ENCODE measurements around the gene MIX23.

The MIX23 gene

GRCh38 chr3:122394173-122394572 lies 11.1 kb upstream of the MIX23 start:
- no peak overlapping the region for H3K14ac ChIP-seq (ENCODE audit: low read length)
- H3K23ac ChIP-seq (ENCODE audit: low read depth, low read length, poor library complexity) = no peak overlapping the region
- H3K9me3 ChIP-seq (replicated peaks in 1 of 2; ENCODE audit: control insufficient read depth in 2 of 2, insufficient read depth in 1 of 2, low read depth in 1 of 2, low read length in 2 of 2) = no peaks in the 10 kb centered on the region
- no peak overlapping the region for H2BK5ac ChIP-seq (ENCODE audit: low read length)
- no peak overlapping the region for H2BK12ac ChIP-seq (ENCODE audit: low read length)
- no peak overlapping the region for H4K91ac ChIP-seq (ENCODE audit: low read depth, low read length, poor library complexity)
- no peak overlapping the region for H3K4ac ChIP-seq (ENCODE audit: low read length)
- H3K9ac ChIP-seq (ENCODE audit: low read depth, low read length, poor library complexity) = peak overlapping the region; percentile 12
- H3K4me1 ChIP-seq (ENCODE audit: control insufficient read depth in 2 of 2, insufficient read depth in 1 of 2, low read depth in 1 of 2, low read length in 2 of 2) = peaks cover 0 to 2% of the 10 kb centered on the region in 2 donors
- no peak overlapping the region for H2AK5ac ChIP-seq (ENCODE audit: low read depth, low read length)
- peak overlapping the region; percentile 65 for H2AFZ ChIP-seq (ENCODE audit: low read length)
- no peak overlapping the region for H2BK15ac ChIP-seq (ENCODE audit: low read length)
- no peak overlapping the region for H3K4me2 ChIP-seq (ENCODE audit: insufficient read depth, low read length, poor library complexity, severe bottlenecking)
- H4K8ac ChIP-seq (ENCODE audit: low read depth, low read length) = no peak overlapping the region
- no peak overlapping the region for H2BK120ac ChIP-seq (ENCODE audit: low read depth, low read length)
- H3K4me3 ChIP-seq (ENCODE audit: low read length in 2 of 2) = no peak overlapping the region
- no peaks in the 10 kb centered on the region for H3K27me3 ChIP-seq (ENCODE audit: control insufficient read depth in 3 of 3, insufficient read depth in 3 of 3, low read depth in 1 of 3, low read length in 3 of 3)
- no peaks in the 10 kb centered on the region for H3K79me1 ChIP-seq (ENCODE audit: low read depth, low read length)
- WGBS, 2 donors (ENCODE audit: extremely low coverage in 2 of 2, insufficient read length in 2 of 2, insufficient replicate concordance in 1 of 2) = no CpG with 5 or more reads among the region's 1 CpG
- H3K18ac ChIP-seq (ENCODE audit: low read length) = no peak overlapping the region
- H3K27ac ChIP-seq (replicated peaks; ENCODE audit: low read length) = no peak overlapping the region
- H3K36me3 ChIP-seq (replicated peaks in 1 of 2; ENCODE audit: control insufficient read depth in 2 of 2, insufficient read depth in 2 of 2, low read length in 2 of 2) = no peaks in the 10 kb centered on the region
- DNase-seq (ENCODE audit: low spot score) = no peak

GRCh38 chr3:122392868-122393844 lies 10.1 kb upstream of the MIX23 start:
- no peaks in the 10 kb centered on the region for H3K79me1 ChIP-seq (ENCODE audit: low read depth, low read length)
- H3K36me3 ChIP-seq (replicated peaks in 1 of 2; ENCODE audit: control insufficient read depth in 2 of 2, insufficient read depth in 2 of 2, low read length in 2 of 2) = no peaks in the 10 kb centered on the region
- no peak overlapping the region for H2BK120ac ChIP-seq (ENCODE audit: low read depth, low read length)
- H2AK5ac ChIP-seq (ENCODE audit: low read depth, low read length) = no peak overlapping the region
- H3K4ac ChIP-seq (ENCODE audit: low read length) = no peak overlapping the region
- H4K91ac ChIP-seq (ENCODE audit: low read depth, low read length, poor library complexity) = no peak overlapping the region
- no peak overlapping the region for H3K4me3 ChIP-seq (ENCODE audit: low read length in 2 of 2)
- DNase-seq (ENCODE audit: low spot score) = peak; percentile 20
- H3K4me2 ChIP-seq (ENCODE audit: insufficient read depth, low read length, poor library complexity, severe bottlenecking) = no peak overlapping the region
- no peak overlapping the region for H2BK5ac ChIP-seq (ENCODE audit: low read length)
- H2BK15ac ChIP-seq (ENCODE audit: low read length) = no peak overlapping the region
- peaks cover 0 to 2% of the 10 kb centered on the region in 2 donors for H3K4me1 ChIP-seq (ENCODE audit: control insufficient read depth in 2 of 2, insufficient read depth in 1 of 2, low read depth in 1 of 2, low read length in 2 of 2)
- no peak overlapping the region for H3K9ac ChIP-seq (ENCODE audit: low read depth, low read length, poor library complexity)
- H2BK12ac ChIP-seq (ENCODE audit: low read length) = no peak overlapping the region
- no CpG with 5 or more reads among the region's 2 CpGs for WGBS, 2 donors (ENCODE audit: extremely low coverage in 2 of 2, insufficient read length in 2 of 2, insufficient replicate concordance in 1 of 2)
- H3K9me3 ChIP-seq (replicated peaks in 1 of 2; ENCODE audit: control insufficient read depth in 2 of 2, insufficient read depth in 1 of 2, low read depth in 1 of 2, low read length in 2 of 2) = no peaks in the 10 kb centered on the region
- no peak overlapping the region for H4K8ac ChIP-seq (ENCODE audit: low read depth, low read length)
- no peaks in the 10 kb centered on the region for H3K27me3 ChIP-seq (ENCODE audit: control insufficient read depth in 3 of 3, insufficient read depth in 3 of 3, low read depth in 1 of 3, low read length in 3 of 3)
- H3K14ac ChIP-seq (ENCODE audit: low read length) = no peak overlapping the region
- H3K23ac ChIP-seq (ENCODE audit: low read depth, low read length, poor library complexity) = no peak overlapping the region
- no peak overlapping the region for H3K27ac ChIP-seq (replicated peaks; ENCODE audit: low read length)
- peak overlapping the region; percentile 25 for H2AFZ ChIP-seq (ENCODE audit: low read length)
- H3K18ac ChIP-seq (ENCODE audit: low read length) = no peak overlapping the region

GRCh38 chr3:122391681-122392446 lies 8.8 kb upstream of the MIX23 start:
- Histone ChIP-seq H2BK5ac (ENCODE audit: low read length) (no peak overlapping the region), H3K9ac (ENCODE audit: low read depth, low read length, poor library complexity) (no peak overlapping the region), H3K23ac (ENCODE audit: low read depth, low read length, poor library complexity) (no peak overlapping the region), H2AFZ (ENCODE audit: low read length) (no peak overlapping the region), H2BK15ac (ENCODE audit: low read length) (no peak overlapping the region), H3K4me3 (ENCODE audit: low read length in 2 of 2) (no peak overlapping the region), H3K14ac (ENCODE audit: low read length) (no peak overlapping the region), H3K4me1 (ENCODE audit: control insufficient read depth in 2 of 2, insufficient read depth in 1 of 2, low read depth in 1 of 2, low read length in 2 of 2) (peaks cover 0 to 2% of the 10 kb centered on the region in 2 donors), H2BK120ac (ENCODE audit: low read depth, low read length) (no peak overlapping the region), H3K18ac (ENCODE audit: low read length) (no peak overlapping the region), H3K4me2 (ENCODE audit: insufficient read depth, low read length, poor library complexity, severe bottlenecking) (no peak overlapping the region), H3K27me3 (ENCODE audit: control insufficient read depth in 3 of 3, insufficient read depth in 3 of 3, low read depth in 1 of 3, low read length in 3 of 3) (no peaks in the 10 kb centered on the region), H4K8ac (ENCODE audit: low read depth, low read length) (no peak overlapping the region), H4K91ac (ENCODE audit: low read depth, low read length, poor library complexity) (no peak overlapping the region), H3K27ac (replicated peaks; ENCODE audit: low read length) (no peak overlapping the region), H2AK5ac (ENCODE audit: low read depth, low read length) (no peak overlapping the region), H3K36me3 (replicated peaks in 1 of 2; ENCODE audit: control insufficient read depth in 2 of 2, insufficient read depth in 2 of 2, low read length in 2 of 2) (no peaks in the 10 kb centered on the region), H2BK12ac (ENCODE audit: low read length) (no peak overlapping the region), H3K9me3 (replicated peaks in 1 of 2; ENCODE audit: control insufficient read depth in 2 of 2, insufficient read depth in 1 of 2, low read depth in 1 of 2, low read length in 2 of 2) (no peaks in the 10 kb centered on the region), H3K4ac (ENCODE audit: low read length) (no peak overlapping the region), H3K79me1 (ENCODE audit: low read depth, low read length) (no peaks in the 10 kb centered on the region)
- no CpG with 5 or more reads among the region's 2 CpGs for WGBS, 2 donors (ENCODE audit: extremely low coverage in 2 of 2, insufficient read length in 2 of 2, insufficient replicate concordance in 1 of 2)
- DNase-seq (ENCODE audit: low spot score) = no peak

- H4K91ac ChIP-seq (ENCODE audit: low read depth, low read length, poor library complexity) = no peak overlapping the region
- no peak overlapping the region for H2AK5ac ChIP-seq (ENCODE audit: low read depth, low read length)
- H3K27ac ChIP-seq (replicated peaks; ENCODE audit: low read length) = no peak overlapping the region
- no peak overlapping the region for H3K4me2 ChIP-seq (ENCODE audit: insufficient read depth, low read length, poor library complexity, severe bottlenecking)
- H3K36me3 ChIP-seq (replicated peaks in 1 of 2; ENCODE audit: control insufficient read depth in 2 of 2, insufficient read depth in 2 of 2, low read length in 2 of 2) = no peaks in the 10 kb centered on the region
- H3K4me3 ChIP-seq (ENCODE audit: low read length in 2 of 2) = no peak overlapping the region
- no peak overlapping the region for H2AFZ ChIP-seq (ENCODE audit: low read length)
- no peak overlapping the region for H3K9ac ChIP-seq (ENCODE audit: low read depth, low read length, poor library complexity)
- H3K79me1 ChIP-seq (ENCODE audit: low read depth, low read length) = no peaks in the 10 kb centered on the region
- no peak overlapping the region for H2BK5ac ChIP-seq (ENCODE audit: low read length)
- no peak for DNase-seq (ENCODE audit: low spot score)
- no peak overlapping the region for H3K18ac ChIP-seq (ENCODE audit: low read length)
- H3K4me1 ChIP-seq (ENCODE audit: control insufficient read depth in 2 of 2, insufficient read depth in 1 of 2, low read depth in 1 of 2, low read length in 2 of 2) = peaks cover 0 to 2% of the 10 kb centered on the region in 2 donors
- H3K27me3 ChIP-seq (ENCODE audit: control insufficient read depth in 3 of 3, insufficient read depth in 3 of 3, low read depth in 1 of 3, low read length in 3 of 3) = no peaks in the 10 kb centered on the region
- no peak overlapping the region for H2BK120ac ChIP-seq (ENCODE audit: low read depth, low read length)
- no peak overlapping the region for H3K23ac ChIP-seq (ENCODE audit: low read depth, low read length, poor library complexity)
- no peaks in the 10 kb centered on the region for H3K9me3 ChIP-seq (replicated peaks in 1 of 2; ENCODE audit: control insufficient read depth in 2 of 2, insufficient read depth in 1 of 2, low read depth in 1 of 2, low read length in 2 of 2)
- no peak overlapping the region for H4K8ac ChIP-seq (ENCODE audit: low read depth, low read length)
- H3K4ac ChIP-seq (ENCODE audit: low read length) = no peak overlapping the region
- no peak overlapping the region for H2BK12ac ChIP-seq (ENCODE audit: low read length)
- no CpG with 5 or more reads among the region's 4 CpGs for WGBS, 2 donors (ENCODE audit: extremely low coverage in 2 of 2, insufficient read length in 2 of 2, insufficient replicate concordance in 1 of 2)
- no peak overlapping the region for H2BK15ac ChIP-seq (ENCODE audit: low read length)
- no peak overlapping the region for H3K14ac ChIP-seq (ENCODE audit: low read length)
Measured at GRCh38 chr3:122390665-122391064, 7.6 kb upstream of the MIX23 start.
